Thyroid gland (tissue), 4 donors: Measurements from ENCODE around the gene SLC17A1. TPM values are rescaled to one million over a fixed set of nuclear protein-coding genes. Genes with fewer than 3 reads are reported as not detected.

ENCODE experiments used
- DNase-seq, 2 donors: peaks; one replicate each; pipeline ENCODE4 v3.0.0-alpha.2; 2019
- H3K27ac ChIP-seq, 3 donors: fragments of 200-600 bp; sonication (generic); 1 replicate in 2 of 3; 2 replicates in 1 of 3; pipeline ENCODE4 v1.5.1; 2016 to 2019; ENCODE audit warnings: mild to moderate bottlenecking in 1 of 3, moderate library complexity in 1 of 3
- H3K27me3 ChIP-seq: fragments of 200-600 bp; sonication (generic); one replicate; pipeline ENCODE4 v1.5.1; 2019
- H3K36me3 ChIP-seq, 2 donors: fragments of 200-600 bp; sonication (generic); one replicate each; pipeline ENCODE4 v1.5.1; 2016 to 2019
- H3K4me1 ChIP-seq, 2 donors: fragments of 200-600 bp; sonication (generic); one replicate each; pipeline ENCODE4 v1.5.1; 2017 to 2019
- H3K4me3 ChIP-seq, 3 donors: fragments of 200-600 bp; sonication (generic); replicated peaks in 1 of 3; 1 replicate in 2 of 3; 2 replicates in 1 of 3; pipeline ENCODE4 v1.5.1; 2016; ENCODE audit warnings: mild to moderate bottlenecking in 1 of 3
- H3K9me3 ChIP-seq: fragments of 200-600 bp; sonication (generic); one replicate; pipeline ENCODE4 v1.5.1; 2017
- CTCF ChIP-seq, 6 experiments: fragments of 200-600 bp in 3 of 6; fragments of 450-650 bp in 3 of 6; sonication (generic) in 3 of 6; IDR thresholded peaks; one replicate each; pipeline ENCODE4 v1.5.1; 2016 to 2019; ENCODE audit warnings: antibody characterized with exemption in 6 of 6, mild to moderate bottlenecking in 2 of 6, inconsistent platforms in 1 of 6, moderate library complexity in 1 of 6
- POLR2A ChIP-seq, 2 donors: fragments of 450-650 bp; IDR thresholded peaks; one replicate each; pipeline ENCODE4 v1.6.1; 2017; ENCODE audit warnings: antibody characterized with exemption in 2 of 2, mild to moderate bottlenecking in 2 of 2, moderate library complexity in 1 of 2
- WGBS, 2 donors: methylation state at CpG; one replicate each; pipeline ENCODE4 v1.1.5; 2017; 5-methylcytosine and 5-hydroxymethylcytosine counted together
- intact Hi-C: fragments of 100-400 bp; cut with DNase I; formaldehyde crosslinking; loops from one replicate; pipeline ENCODE4 v1.15.1; 2023
- total RNA-seq, 4 donors: library from RNA; depleted of rRNA; stranded (reverse); fragments of >200 nt; gene quantifications; one replicate each; pipeline ENCODE4 v1.2.3, GENCODE V29; 2016

Gene SLC17A1
- total RNA-seq, 4 donors from 2014 or later, result not detected

- Histone ChIP-seq H3K27ac (no peak overlapping the region), H3K9me3 (no peaks in the 10 kb centered on the region), H3K4me3 (no peak overlapping the region), H3K36me3 (no peaks in the 10 kb centered on the region), H3K27me3 (no peaks in the 10 kb centered on the region), H3K4me1 (no peaks in the 10 kb centered on the region)
- TF ChIP-seq CTCF (IDR thresholded peaks at IDR 0.05), result no peak
- TF ChIP-seq POLR2A (IDR thresholded peaks at IDR 0.05), result no peak
- DNase-seq, result no peak
- intact Hi-C loops, result no loop called here
Measured at GRCh38 chr6:25821341-25821740, 10.5 kb downstream of the SLC17A1 start.

GRCh38 chr6:25816252-25816651 lies 15.6 kb downstream of the SLC17A1 start:
- no peak overlapping the region for H3K27ac ChIP-seq
- H3K27me3 ChIP-seq, result no peaks in the 10 kb centered on the region
- H3K4me3 ChIP-seq, result no peak overlapping the region
- no peak for TF ChIP-seq POLR2A (IDR thresholded peaks at IDR 0.05)
- TF ChIP-seq CTCF (IDR thresholded peaks at IDR 0.05), result no peak
- H3K4me1 ChIP-seq, result no peaks in the 10 kb centered on the region
- intact Hi-C loops, result no loop called here
- H3K36me3 ChIP-seq, result no peaks in the 10 kb centered on the region
- WGBS, 2 donors, result 97 to 98% methylated on average over 2 of the region's 2 CpGs
- no peak for DNase-seq
- H3K9me3 ChIP-seq, result no peaks in the 10 kb centered on the region

- Histone ChIP-seq H3K4me1 (no peaks in the 10 kb centered on the region), H3K27me3 (no peaks in the 10 kb centered on the region), H3K4me3 (no peak overlapping the region), H3K27ac (no peak overlapping the region), H3K36me3 (no peaks in the 10 kb centered on the region), H3K9me3 (no peaks in the 10 kb centered on the region)
- 64 to 70% methylated on average over 3 of the region's 3 CpGs for WGBS, 2 donors
- DNase-seq, result no peak
- TF ChIP-seq POLR2A (IDR thresholded peaks at IDR 0.05), result no peak
- TF ChIP-seq CTCF (IDR thresholded peaks at IDR 0.05), result no peak
- intact Hi-C loops, result no loop called here
Measured at GRCh38 chr6:25815194-25815593, 16.7 kb downstream of the SLC17A1 start.

GRCh38 chr6:25804804-25805203 lies 27.0 kb downstream of the SLC17A1 start:
- no peaks in the 10 kb centered on the region for H3K27me3 ChIP-seq
- TF ChIP-seq CTCF (IDR thresholded peaks at IDR 0.05) (no peak), POLR2A (IDR thresholded peaks at IDR 0.05) (no peak)
- intact Hi-C loops, result no loop called here
- DNase-seq, result no peak
- H3K4me3 ChIP-seq, result no peak overlapping the region
- H3K36me3 ChIP-seq, result no peaks in the 10 kb centered on the region
- H3K4me1 ChIP-seq, result no peaks in the 10 kb centered on the region
- no peaks in the 10 kb centered on the region for H3K9me3 ChIP-seq
- no peak overlapping the region for H3K27ac ChIP-seq
- 96% methylated on average over 2 of the region's 2 CpGs for WGBS, 2 donors

GRCh38 chr6:25801436-25801835 lies 30.4 kb downstream of the SLC17A1 start:
- DNase-seq, result no peak
- H3K4me1 ChIP-seq, result no peaks in the 10 kb centered on the region
- H3K4me3 ChIP-seq, result no peak overlapping the region
- TF ChIP-seq POLR2A (IDR thresholded peaks at IDR 0.05), result no peak
- H3K27me3 ChIP-seq, result no peaks in the 10 kb centered on the region
- 71 to 80% methylated on average over 4 of the region's 4 CpGs for WGBS, 2 donors
- no peaks in the 10 kb centered on the region for H3K36me3 ChIP-seq
- no peak overlapping the region for H3K27ac ChIP-seq
- H3K9me3 ChIP-seq, result no peaks in the 10 kb centered on the region
- intact Hi-C loops, result no loop called here

- no peaks in the 10 kb centered on the region for H3K9me3 ChIP-seq
- DNase-seq, result no peak
- H3K4me1 ChIP-seq, result no peaks in the 10 kb centered on the region
- TF ChIP-seq POLR2A (IDR thresholded peaks at IDR 0.05), result no peak
- TF ChIP-seq CTCF (IDR thresholded peaks at IDR 0.05), result no peak
- H3K36me3 ChIP-seq, result no peaks in the 10 kb centered on the region
- 97 to 98% methylated on average over 2 of the region's 2 CpGs for WGBS, 2 donors
- no peak overlapping the region for H3K4me3 ChIP-seq
- intact Hi-C loops, result no loop called here
- no peaks in the 10 kb centered on the region for H3K27me3 ChIP-seq
- H3K27ac ChIP-seq, result no peak overlapping the region
Measured at GRCh38 chr6:25794784-25795183, 37.1 kb downstream of the SLC17A1 start.
